Psoas muscle (tissue), 8 donors: ENCODE results near the gene PRSS57. TPM values are rescaled to one million over a fixed set of nuclear protein-coding genes. Genes with fewer than 3 reads are reported as not detected.

Experiments
- ATAC-seq, 4 donors: fragments of 200-7000 bp; cut with Tn5 transposase; one replicate each; pipeline ENCODE4 v1.9.1; 2020; ENCODE audit warnings: moderate library complexity in 3 of 4, mild to moderate bottlenecking in 2 of 4
- DNase-seq, 2 donors: peaks; one replicate each; pipeline ENCODE4 v3.0.0-alpha.2; 2020
- H3K27ac ChIP-seq: fragments of 200-600 bp; one replicate; pipeline ENCODE4 v1.8.0; 2022
- H3K27me3 ChIP-seq, 3 donors: fragments of 200-600 bp in 1 of 3; one replicate each; pipeline versions ENCODE4 v1.6.1 to v1.8.0; 2013 to 2022; ENCODE audit warnings: low read length in 2 of 3, mild to moderate bottlenecking in 2 of 3, moderate library complexity in 1 of 3; ENCODE audit not compliant: insufficient read depth in 3 of 3
- H3K36me3 ChIP-seq, 2 donors: fragments of 200-600 bp in 1 of 2; one replicate each; pipeline versions ENCODE4 v1.6.1 to v1.8.0; 2013 to 2022; ENCODE audit warnings: low read depth in 1 of 2, mild to moderate bottlenecking in 1 of 2, moderate library complexity in 1 of 2; ENCODE audit not compliant: insufficient read depth in 1 of 2
- H3K4me1 ChIP-seq: fragments of 200-600 bp; one replicate; pipeline ENCODE4 v1.8.0; 2022
- H3K4me3 ChIP-seq: fragments of 200-600 bp; one replicate; pipeline ENCODE4 v1.8.0; 2022; ENCODE audit warnings: mild to moderate bottlenecking
- H3K9me3 ChIP-seq: fragments of 200-600 bp; one replicate; pipeline ENCODE4 v1.8.0; 2022
- WGBS, 3 donors: extraction: QIAGEN DNeasy Blood & Tissue Kit; methylation state at CpG; one replicate each; pipeline versions ENCODE4 v1.1.6 to v1.1.7; 2013; 5-methylcytosine and 5-hydroxymethylcytosine counted together
- intact Hi-C, 2 donors: fragments of 100-400 bp; cut with DNase I; formaldehyde crosslinking; loops; one replicate each; pipeline versions ENCODE4 v1.11.0 to v1.14.2; 2022
- polyA plus RNA-seq, 3 donors: library from polyadenylated mRNA; stranded (reverse); fragments of 200-250 nt; gene quantifications; one replicate each; pipeline ENCODE4 v1.2.3, GENCODE V29; 2013
- total RNA-seq, 4 donors: library from RNA; stranded (reverse); fragmentation: NEBNext Ultra II Directional in 2 of 4; extraction: Animal tissue kit (Norgen Biotek cat#: 25700) in 2 of 4; gene quantifications; one replicate each; pipeline versions ENCODE4 v1.2.1 to v1.2.4, GENCODE V29; 2021 to 2023
- TF ChIP-seq, protein P1 (sequence below): fragments of 200-600 bp; IDR thresholded peaks from one replicate; pipeline ENCODE4 v1.8.0; 2022; ENCODE audit warnings: antibody characterized with exemption
- donor health status: healthy with polysubstance abuse.
- donor health status: DM: no; HTN: no; CAD: no; lungs with moderate emphysema.
- donor health status: Bipolar disorder and iron deficiency.
- donor health status: healthy.
- donor health status: DM: yes; HTN: yes; CAD: no.
- donor health status: DM: no; HTN: no; CAD: no.
- donor health status: DM: no; HTN: no; CAD: no.
- donor health status: DM: yes; HTN: yes; CAD: no.

The PRSS57 gene
- total and polyA plus RNA-seq, 7 donors, result 0.05 to 0.25 TPM; not detected in 5

DNA sequence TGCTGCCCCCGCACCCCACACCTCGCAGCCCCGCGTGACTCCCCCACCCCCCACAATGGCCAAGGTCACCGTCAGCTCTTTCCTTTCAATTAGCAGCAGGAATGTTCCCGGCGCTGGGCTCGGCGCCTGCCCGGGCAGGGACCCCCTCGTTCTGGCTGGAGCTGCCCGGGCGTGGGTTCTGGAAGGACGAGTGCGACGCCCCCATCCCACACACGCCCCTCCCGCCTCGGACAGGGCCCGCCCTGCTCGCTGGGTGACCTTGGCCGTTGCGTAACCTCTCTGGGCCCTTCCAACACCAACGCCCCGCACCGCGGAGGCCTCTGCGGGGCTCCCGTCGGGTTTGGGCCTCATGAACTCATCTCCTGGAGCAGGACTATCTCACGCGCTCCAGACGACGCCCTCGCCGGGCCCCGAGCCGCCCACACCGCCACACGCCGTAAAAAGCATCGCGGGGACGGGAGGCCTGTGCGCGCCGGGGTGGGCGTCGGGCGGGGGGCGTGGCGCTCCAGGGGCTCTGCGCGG, 23.8 kb upstream of the PRSS57 start:
- DNase-seq (peak; percentile 85 to 88), ATAC-seq (peak; percentile 32 to 71 (median 55))
- Histone ChIP-seq H3K27me3 (peaks cover 0 to 42% (median 7%) of the 10 kb centered on the region in 3 donors), H3K36me3 (no peaks in the 10 kb centered on the region), H3K4me1 (no peaks in the 10 kb centered on the region), H3K4me3 (peak overlapping the region; percentile 1), H3K27ac (peak overlapping the region; percentile 41), H3K9me3 (no peaks in the 10 kb centered on the region)
- WGBS, 3 donors, result 31 to 37% (median 32%) methylated on average over 47 to 54 of the region's 54 CpGs
- intact Hi-C loops, result no loop called here
- TF ChIP-seq, protein P1, sequence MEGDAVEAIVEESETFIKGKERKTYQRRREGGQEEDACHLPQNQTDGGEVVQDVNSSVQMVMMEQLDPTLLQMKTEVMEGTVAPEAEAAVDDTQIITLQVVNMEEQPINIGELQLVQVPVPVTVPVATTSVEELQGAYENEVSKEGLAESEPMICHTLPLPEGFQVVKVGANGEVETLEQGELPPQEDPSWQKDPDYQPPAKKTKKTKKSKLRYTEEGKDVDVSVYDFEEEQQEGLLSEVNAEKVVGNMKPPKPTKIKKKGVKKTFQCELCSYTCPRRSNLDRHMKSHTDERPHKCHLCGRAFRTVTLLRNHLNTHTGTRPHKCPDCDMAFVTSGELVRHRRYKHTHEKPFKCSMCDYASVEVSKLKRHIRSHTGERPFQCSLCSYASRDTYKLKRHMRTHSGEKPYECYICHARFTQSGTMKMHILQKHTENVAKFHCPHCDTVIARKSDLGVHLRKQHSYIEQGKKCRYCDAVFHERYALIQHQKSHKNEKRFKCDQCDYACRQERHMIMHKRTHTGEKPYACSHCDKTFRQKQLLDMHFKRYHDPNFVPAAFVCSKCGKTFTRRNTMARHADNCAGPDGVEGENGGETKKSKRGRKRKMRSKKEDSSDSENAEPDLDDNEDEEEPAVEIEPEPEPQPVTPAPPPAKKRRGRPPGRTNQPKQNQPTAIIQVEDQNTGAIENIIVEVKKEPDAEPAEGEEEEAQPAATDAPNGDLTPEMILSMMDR, result no peak

DNA sequence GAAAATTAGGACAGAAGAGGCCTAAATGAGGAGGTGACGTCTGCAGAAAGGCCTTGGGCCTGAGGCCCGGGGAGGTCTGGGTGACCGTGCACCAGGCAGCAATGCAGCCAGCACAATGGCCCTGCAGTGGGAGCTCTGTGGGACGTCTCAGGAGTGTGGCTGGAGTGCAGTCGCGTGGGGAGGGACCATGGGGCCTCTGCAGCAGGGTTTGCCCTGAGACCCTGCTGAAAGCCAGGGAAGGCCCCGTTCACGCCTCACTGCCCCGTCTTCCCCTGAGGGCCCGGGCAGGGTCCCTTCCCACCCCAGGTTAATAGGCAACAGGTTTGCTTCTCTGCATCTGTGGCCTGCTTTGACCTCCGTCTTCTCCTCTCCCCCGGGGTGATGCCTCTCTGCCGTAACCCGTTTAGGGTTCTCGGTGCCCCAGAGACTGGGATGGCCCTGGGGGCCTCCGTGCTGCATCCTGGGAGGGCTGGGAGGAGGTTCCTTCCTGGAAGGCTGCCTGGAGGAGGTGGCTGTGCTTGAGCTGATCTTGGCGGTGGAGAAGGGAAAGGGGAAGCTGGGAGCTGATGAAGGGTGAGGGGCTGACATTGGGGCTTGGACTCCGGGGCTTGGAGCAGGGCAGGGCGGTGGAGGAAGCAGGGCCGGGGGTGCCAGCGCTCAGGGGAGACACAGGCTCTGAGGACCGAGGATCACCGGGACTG, 23.1 kb upstream of the PRSS57 start:
- Histone ChIP-seq H3K27me3 (peaks cover 0 to 42% (median 7%) of the 10 kb centered on the region in 3 donors), H3K27ac (no peak overlapping the region), H3K4me1 (no peaks in the 10 kb centered on the region), H3K36me3 (no peaks in the 10 kb centered on the region), H3K4me3 (no peak overlapping the region), H3K9me3 (no peaks in the 10 kb centered on the region)
- peak in 2 of 4 donors; percentile 10 to 27 for ATAC-seq
- TF ChIP-seq, protein P1, result no peak
- no peak for DNase-seq
- intact Hi-C loops, result no loop called here
- WGBS, 3 donors, result 54 to 68% (median 58%) methylated on average over 17 to 23 of the region's 23 CpGs

GRCh38 chr19:715347-715746, 20.1 kb upstream of the PRSS57 start:
- no peak for DNase-seq
- Histone ChIP-seq H3K27ac (no peak overlapping the region), H3K4me1 (no peaks in the 10 kb centered on the region), H3K36me3 (no peaks in the 10 kb centered on the region), H3K27me3 (peaks cover 0 to 38% (median 12%) of the 10 kb centered on the region in 3 donors), H3K4me3 (no peak overlapping the region), H3K9me3 (no peaks in the 10 kb centered on the region)
- no peak for ATAC-seq
- intact Hi-C loops, result no loop called here
- 93 to 100% (median 96%) methylated on average over 3 of the region's 3 CpGs for WGBS, 3 donors
- TF ChIP-seq, protein P1, result no peak

DNA sequence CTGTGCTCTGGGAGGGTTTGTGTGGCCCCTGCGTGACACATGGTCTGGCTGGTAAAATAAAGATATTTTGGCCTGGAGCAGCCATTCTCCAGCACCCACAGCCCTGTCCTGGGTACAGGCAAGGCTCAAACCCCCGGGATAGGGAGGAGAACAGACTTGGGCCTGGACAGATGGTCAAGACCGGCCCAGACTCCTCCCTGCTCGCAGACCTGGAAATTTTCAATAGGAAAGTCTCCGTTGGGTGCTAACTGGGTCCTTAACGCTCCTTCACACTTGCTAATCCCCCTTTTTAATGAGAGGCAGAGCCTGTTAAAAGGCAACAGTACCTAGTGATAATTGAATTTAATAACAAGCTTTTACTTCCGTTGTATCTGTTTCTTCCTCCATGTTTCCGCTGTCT, 16.0 kb upstream of the PRSS57 start:
- no peak overlapping the region for H3K27ac ChIP-seq
- 65 to 76% (median 71%) methylated on average over 8 of the region's 8 CpGs for whole genome bisulfite sequencing, 3 donors

More for the DNA sequence above, 16.0 kb upstream of the PRSS57 start:
- H3K36me3 ChIP-seq, result no peaks in the 10 kb centered on the region
- no peak overlapping the region for H3K4me3 ChIP-seq
- intact Hi-C loops, result no loop called here
- peaks cover 0 to 51% (median 10%) of the 10 kb centered on the region in 3 donors for H3K27me3 ChIP-seq
- DNase-seq, result no peak
- no peak for ATAC-seq
- no peaks in the 10 kb centered on the region for H3K4me1 ChIP-seq
- TF ChIP-seq, protein P1, result no peak
- no peaks in the 10 kb centered on the region for H3K9me3 ChIP-seq
